ENCODE data around the gene DNAL4. TPM values are rescaled to one million over a fixed set of nuclear protein-coding genes. Genes with fewer than 3 reads are reported as not detected.

Gene DNAL4
- polyA plus RNA-seq, 3 donors, result 8.9 to 9.3 (median 9.0) TPM

DNA sequence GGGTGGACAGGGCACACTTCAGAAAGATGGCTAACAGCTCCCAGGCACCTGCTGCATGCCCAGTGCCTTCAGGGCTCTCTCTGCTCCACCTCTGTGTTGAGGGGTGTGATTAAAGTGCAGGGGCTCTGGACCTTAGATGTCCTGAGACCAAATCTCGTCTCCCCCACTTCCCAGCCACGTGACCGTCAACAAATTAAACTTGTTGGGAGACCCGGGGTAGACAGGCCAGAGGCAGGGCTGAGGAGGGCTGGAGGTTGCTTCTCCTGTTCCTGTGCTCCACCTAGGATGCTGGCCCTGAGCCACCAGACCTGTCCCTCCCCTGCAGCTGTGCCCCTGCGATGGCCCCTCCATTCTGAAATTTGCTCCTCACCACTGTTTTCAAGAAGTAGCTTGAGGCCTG, 32.9 kb upstream of the DNAL4 start:
- H2AFZ ChIP-seq (ENCODE audit: insufficient read depth, low read depth, low read length, poor library complexity, severe bottlenecking), result no peak overlapping the region
- Mint-ChIP-seq H3K9me3 (peaks cover 0 to 4% (median 0%) of the 10 kb centered on the region in 7 donors), H3K4me1 (peaks cover 5% of the 10 kb centered on the region), H3K4me3 (no peak overlapping the region), H3K27me3 (ENCODE audit: low read depth in 3 of 3) (peaks cover 0 to 9% (median 0%) of the 10 kb centered on the region in 3 donors), H3K36me3 (no peaks in the 10 kb centered on the region), H3K27ac (no peak overlapping the region)
- no peaks in the 10 kb centered on the region for H4K20me1 ChIP-seq (ENCODE audit: insufficient read depth, low read length)
- H3K79me2 ChIP-seq (ENCODE audit: insufficient read depth, low read length), result no peaks in the 10 kb centered on the region
- H3K9me3 ChIP-seq (replicated peaks in 1 of 2; ENCODE audit: control insufficient read depth in 1 of 2, insufficient read depth in 1 of 2, low read length in 2 of 2), result peaks cover 0 to 5% of the 10 kb centered on the region in 2 donors
- 100% methylated on average over 1 of the region's 5 CpGs for WGBS (ENCODE audit: insufficient coverage)
- no peak for DNase-seq
- no peaks in the 10 kb centered on the region for H3K36me3 ChIP-seq (replicated peaks in 1 of 2; ENCODE audit: control insufficient read depth in 1 of 2, insufficient read depth in 2 of 2, low read length in 2 of 2)
- H3K4me1 ChIP-seq (ENCODE audit: control insufficient read depth in 1 of 2, insufficient read depth in 2 of 2, low read length in 2 of 2), result peaks cover 0 to 10% of the 10 kb centered on the region in 2 donors
- TF ChIP-seq, protein P1, sequence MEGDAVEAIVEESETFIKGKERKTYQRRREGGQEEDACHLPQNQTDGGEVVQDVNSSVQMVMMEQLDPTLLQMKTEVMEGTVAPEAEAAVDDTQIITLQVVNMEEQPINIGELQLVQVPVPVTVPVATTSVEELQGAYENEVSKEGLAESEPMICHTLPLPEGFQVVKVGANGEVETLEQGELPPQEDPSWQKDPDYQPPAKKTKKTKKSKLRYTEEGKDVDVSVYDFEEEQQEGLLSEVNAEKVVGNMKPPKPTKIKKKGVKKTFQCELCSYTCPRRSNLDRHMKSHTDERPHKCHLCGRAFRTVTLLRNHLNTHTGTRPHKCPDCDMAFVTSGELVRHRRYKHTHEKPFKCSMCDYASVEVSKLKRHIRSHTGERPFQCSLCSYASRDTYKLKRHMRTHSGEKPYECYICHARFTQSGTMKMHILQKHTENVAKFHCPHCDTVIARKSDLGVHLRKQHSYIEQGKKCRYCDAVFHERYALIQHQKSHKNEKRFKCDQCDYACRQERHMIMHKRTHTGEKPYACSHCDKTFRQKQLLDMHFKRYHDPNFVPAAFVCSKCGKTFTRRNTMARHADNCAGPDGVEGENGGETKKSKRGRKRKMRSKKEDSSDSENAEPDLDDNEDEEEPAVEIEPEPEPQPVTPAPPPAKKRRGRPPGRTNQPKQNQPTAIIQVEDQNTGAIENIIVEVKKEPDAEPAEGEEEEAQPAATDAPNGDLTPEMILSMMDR (IDR thresholded peaks at IDR 0.05), result no peak
- no peak overlapping the region for H3K9ac ChIP-seq (ENCODE audit: insufficient read depth, low read length, poor library complexity, severe bottlenecking)
- no peak overlapping the region for H3K27ac ChIP-seq (ENCODE audit: low read depth in 1 of 2, low read length in 2 of 2)
- no peak overlapping the region for H3K4me3 ChIP-seq (replicated peaks in 1 of 3; ENCODE audit: low read depth in 2 of 3, low read length in 3 of 3)
- intact Hi-C loops (cut with micrococcal nuclease), result loop anchor here in 1 of 2 donors (10.0 kb wide), 1 partner anchor 1088 kb away; no protein-coding TSS in a partner anchor
- no peaks in the 10 kb centered on the region for H3K27me3 ChIP-seq (ENCODE audit: control insufficient read depth in 2 of 2, insufficient read depth in 2 of 2, low read length in 2 of 2)
- no peak overlapping the region for H3K4me2 ChIP-seq (replicated peaks; ENCODE audit: extremely low read depth, low read length, poor library complexity, severe bottlenecking)

DNA sequence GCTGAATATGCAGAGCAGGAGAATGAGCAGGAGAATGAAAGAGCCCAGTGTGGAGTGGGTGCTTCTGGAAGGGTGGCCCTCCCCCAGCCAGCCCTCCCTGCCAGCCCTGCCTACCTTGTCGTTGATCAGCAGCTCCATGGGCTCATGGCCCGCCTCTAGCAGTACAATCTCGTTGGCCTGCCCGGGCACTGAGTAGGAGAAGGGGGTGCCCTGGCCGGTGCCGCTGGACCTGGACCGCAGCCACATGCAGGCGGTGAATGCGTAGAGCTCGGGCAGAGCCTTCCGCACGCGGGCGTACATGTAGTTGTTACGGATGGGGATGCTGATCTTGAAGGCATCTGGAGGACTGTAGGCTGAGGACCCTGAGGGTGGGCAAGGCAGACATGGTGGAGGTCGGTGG, 32.4 kb upstream of the DNAL4 start:
- Mint-ChIP-seq H3K4me3 (no peak overlapping the region), H3K27ac (no peak overlapping the region), H3K27me3 (ENCODE audit: low read depth in 3 of 3) (peaks cover 0 to 9% (median 0%) of the 10 kb centered on the region in 3 donors), H3K9me3 (peaks cover 0 to 4% (median 0%) of the 10 kb centered on the region in 7 donors), H3K4me1 (peaks cover 5% of the 10 kb centered on the region), H3K36me3 (no peaks in the 10 kb centered on the region)
- H4K20me1 ChIP-seq (ENCODE audit: insufficient read depth, low read length), result no peaks in the 10 kb centered on the region
- H2AFZ ChIP-seq (ENCODE audit: insufficient read depth, low read depth, low read length, poor library complexity, severe bottlenecking), result no peak overlapping the region
- H3K9me3 ChIP-seq (replicated peaks in 1 of 2; ENCODE audit: control insufficient read depth in 1 of 2, insufficient read depth in 1 of 2, low read length in 2 of 2), result peaks cover 0 to 5% of the 10 kb centered on the region in 2 donors
- no peak for DNase-seq
- H3K79me2 ChIP-seq (ENCODE audit: insufficient read depth, low read length), result no peaks in the 10 kb centered on the region
- H3K27ac ChIP-seq (ENCODE audit: low read depth in 1 of 2, low read length in 2 of 2), result no peak overlapping the region
- no peak overlapping the region for H3K4me3 ChIP-seq (replicated peaks in 1 of 3; ENCODE audit: low read depth in 2 of 3, low read length in 3 of 3)
- peaks cover 0 to 8% of the 10 kb centered on the region in 2 donors for H3K4me1 ChIP-seq (ENCODE audit: control insufficient read depth in 1 of 2, insufficient read depth in 2 of 2, low read length in 2 of 2)
- no peak overlapping the region for H3K4me2 ChIP-seq (replicated peaks; ENCODE audit: extremely low read depth, low read length, poor library complexity, severe bottlenecking)
- H3K36me3 ChIP-seq (replicated peaks in 1 of 2; ENCODE audit: control insufficient read depth in 1 of 2, insufficient read depth in 2 of 2, low read length in 2 of 2), result no peaks in the 10 kb centered on the region
- WGBS (ENCODE audit: insufficient coverage), result 91% methylated on average over 15 of the region's 16 CpGs
- no peaks in the 10 kb centered on the region for H3K27me3 ChIP-seq (ENCODE audit: control insufficient read depth in 2 of 2, insufficient read depth in 2 of 2, low read length in 2 of 2)
- no peak overlapping the region for H3K9ac ChIP-seq (ENCODE audit: insufficient read depth, low read length, poor library complexity, severe bottlenecking)
- TF ChIP-seq, protein P1 (IDR thresholded peaks at IDR 0.05), result no peak
- intact Hi-C loops (cut with micrococcal nuclease), result loop anchor here in 1 of 2 donors (10.0 kb wide), 1 partner anchor 1088 kb away; no protein-coding TSS in a partner anchor
